Endothelial cell of umbilical vein (primary cell): ENCODE data around the gene C1orf167. TPM values are rescaled to one million over a fixed set of nuclear protein-coding genes. Genes with fewer than 3 reads are reported as not detected.

Source experiments
- BruUV-seq: library from RNA; stranded (reverse); fragments of 400-500 nt; replicated peaks from 2 replicates; lab custom pipeline; 2021; lab: Mats Ljungman, UMichigan
- CTCF ChIA-PET: fragments of 300-600, 350-600 bp; sonication (Branson Sonifier 250); formaldehyde crosslinking; loops from one replicate; lab custom pipeline; 2021; ENCODE audit warnings: antibody characterized with exemption, inconsistent platforms; lab: Charles Lee
- POLR2A ChIA-PET: fragments of 300-600, 350-600 bp; sonication (Branson Sonifier 250); formaldehyde crosslinking; loops from one replicate; lab custom pipeline; 2021; ENCODE audit warnings: antibody characterized with exemption, inconsistent platforms; lab: Charles Lee
- DNase-seq: peaks from one replicate; pipeline ENCODE4 v3.0.0-alpha.2; 2011; ENCODE audit warnings: low read depth, low spot score
- FAIRE-seq: peaks from 2 replicates; lab custom pipeline; 2011; peaks lifted over from hg19 to GRCh38; lab: Jason Lieb, UNC
- H2AFZ ChIP-seq: 2 replicates; pipeline ENCODE4 v1.6.0; 2012; ENCODE audit warnings: low read depth, low read length, control low read depth, inconsistent platforms
- H3K27ac ChIP-seq: 2 replicates; pipeline ENCODE4 v1.5.1; 2011; ENCODE audit warnings: low read depth, mild to moderate bottlenecking, control low read depth, low read length, moderate library complexity; ENCODE audit not compliant: insufficient read depth
- H3K27me3 ChIP-seq, 2 experiments: 2 replicates each; pipeline versions ENCODE4 v1.6.0 to v1.6.1; 2011; ENCODE audit warnings: low read length in 2 of 2, mixed read lengths in 1 of 2; ENCODE audit not compliant: control insufficient read depth in 2 of 2, insufficient read depth in 2 of 2
- H3K36me3 ChIP-seq, 2 experiments: 2 replicates in 1 of 2; 3 replicates in 1 of 2; pipeline ENCODE4 v1.5.1; 2011; ENCODE audit warnings: low read length in 2 of 2, mild to moderate bottlenecking in 1 of 2, moderate library complexity in 1 of 2; ENCODE audit not compliant: control insufficient read depth in 2 of 2, insufficient read depth in 2 of 2; ENCODE audit errors: extremely low read depth in 1 of 2
- H3K4me1 ChIP-seq: 3 replicates; pipeline ENCODE4 v1.5.1; 2011; ENCODE audit warnings: mild to moderate bottlenecking, low read length; ENCODE audit not compliant: control insufficient read depth, insufficient read depth; ENCODE audit errors: extremely low read depth
- H3K4me2 ChIP-seq: 2 replicates; pipeline ENCODE4 v1.6.1; 2011; ENCODE audit warnings: low read length, control low read depth, mixed read lengths; ENCODE audit not compliant: insufficient read depth
- H3K4me3 ChIP-seq, 3 experiments: fragments of 200-600 bp in 1 of 3; sonication (generic), shearing (Covaris generic) in 1 of 3; replicated peaks in 1 of 3; 2 replicates each; pipeline ENCODE4 v1.5.1; 2011 to 2016; ENCODE audit warnings: control low read depth in 3 of 3, low read length in 3 of 3, mild to moderate bottlenecking in 2 of 3, inconsistent platforms in 1 of 3, low read depth in 1 of 3, moderate library complexity in 1 of 3; ENCODE audit not compliant: insufficient read depth in 1 of 3
- H3K79me2 ChIP-seq: 2 replicates; pipeline ENCODE4 v1.6.0; 2012; ENCODE audit warnings: low read length, inconsistent platforms; ENCODE audit not compliant: control insufficient read depth, insufficient read depth
- H3K9ac ChIP-seq: replicated peaks from 2 replicates; pipeline ENCODE3; 2011; ENCODE audit warnings: low read length, control low read depth; ENCODE audit not compliant: insufficient read depth; ENCODE audit errors: extremely low read depth
- H3K9me1 ChIP-seq: replicated peaks from 3 replicates; pipeline ENCODE4 v1.6.0; 2011; ENCODE audit warnings: mild to moderate bottlenecking, low read length; ENCODE audit not compliant: control insufficient read depth, insufficient read depth; ENCODE audit errors: extremely low read depth
- H3K9me3 ChIP-seq: replicated peaks from 2 replicates; pipeline ENCODE4 v1.5.1; 2012; ENCODE audit warnings: low read length, inconsistent platforms; ENCODE audit not compliant: control insufficient read depth, insufficient read depth
- H4K20me1 ChIP-seq: replicated peaks from 2 replicates; pipeline ENCODE3; 2011; ENCODE audit warnings: mild to moderate bottlenecking, low read length; ENCODE audit not compliant: control insufficient read depth, insufficient read depth; ENCODE audit errors: extremely low read depth
- CTCF ChIP-seq, 2 donors: IDR thresholded peaks; 1 replicate in 1 of 2; 2 replicates in 1 of 2; pipeline ENCODE4 v1.5.1; 2011; ENCODE audit warnings: low read length in 2 of 2, mild to moderate bottlenecking in 2 of 2, moderate library complexity in 2 of 2, control low read depth in 1 of 2, inconsistent platforms in 1 of 2, low read depth in 1 of 2; ENCODE audit not compliant: insufficient read depth in 1 of 2; ENCODE audit errors: extremely low read depth in 1 of 2
- EZH2 ChIP-seq: IDR thresholded peaks from 2 replicates; pipeline ENCODE4 v1.6.1; 2012; ENCODE audit warnings: borderline replicate concordance, low read depth, mild to moderate bottlenecking, moderate library complexity, low read length, inconsistent platforms; ENCODE audit not compliant: severe bottlenecking
- FOS ChIP-seq: IDR thresholded peaks from 2 replicates; pipeline ENCODE4 v1.6.1; 2011; ENCODE audit warnings: mild to moderate bottlenecking, low read length, moderate library complexity, borderline replicate concordance; ENCODE audit not compliant: insufficient read depth
- GATA2 ChIP-seq: IDR thresholded peaks from 2 replicates; pipeline ENCODE4 v1.7.0; 2011; ENCODE audit warnings: low read depth, mild to moderate bottlenecking, moderate library complexity, mixed read lengths, low read length; ENCODE audit not compliant: insufficient read length, insufficient read depth
- JUN ChIP-seq: IDR thresholded peaks from 2 replicates; pipeline ENCODE4 v1.6.1; 2011; ENCODE audit warnings: borderline replicate concordance, low read depth; ENCODE audit not compliant: insufficient read length, insufficient read depth
- MYC ChIP-seq: IDR thresholded peaks from one replicate; pipeline ENCODE4 v1.6.1; 2011; ENCODE audit warnings: mild to moderate bottlenecking, low read depth, low read length
- POLR2A ChIP-seq: IDR thresholded peaks from 2 replicates; pipeline ENCODE4 v1.6.1; 2012; ENCODE audit warnings: low read depth, mild to moderate bottlenecking, control low read depth, low read length
- POLR2AphosphoS5 ChIP-seq: IDR thresholded peaks from 2 replicates; pipeline ENCODE4 v1.6.1; 2012; ENCODE audit warnings: low read depth, mild to moderate bottlenecking, control low read depth, low read length, moderate library complexity; ENCODE audit not compliant: insufficient read depth
- dilution Hi-C: fragments of 300-500 bp; cut with MboI; formaldehyde crosslinking; loops from one replicate; pipeline ENCODE4 v1.15.0; 2019; ENCODE audit warnings: low sequenced_read_pairs; ENCODE audit not compliant: extremely low pct_ligation_motif_present
- intact Hi-C: fragments of 100-400 bp; cut with micrococcal nuclease; formaldehyde crosslinking; loops from one replicate; pipeline ENCODE4 v1.10.0; 2022
- polyA plus RNA-seq, 4 experiments: library from polyadenylated mRNA; depleted of rRNA in 3 of 4; stranded (reverse) in 3 of 4; unstranded in 1 of 4; fragments of >200 nt; gene quantifications; 2 replicates each; pipeline versions ENCODE4 v1.2.1 to v1.2.3, GENCODE V29; 2011 to 2012; ENCODE audit warnings: missing spikeins in 1 of 4
- total RNA-seq: library from RNA; stranded (reverse); gene quantifications from 2 replicates; pipeline ENCODE4 v1.2.3, GENCODE V29; 2021
- TF ChIP-seq, protein P1 (sequence below): IDR thresholded peaks from 2 replicates; pipeline ENCODE4 v1.6.1; 2011; ENCODE audit not compliant: insufficient read depth, insufficient read length

Gene C1orf167
- total and polyA plus RNA-seq, 2 donors (not counting 3 experiments of a cell fraction or from before 2014, with no cell fraction given): not detected

GRCh38 chr1:11759791-11760190 lies 2.2 kb upstream of the C1orf167 start:
- POLR2A ChIA-PET: interaction anchor here (0.6 kb wide), 1 partner anchor 15 kb away, joined by 3 read pairs; no protein-coding TSS in a partner anchor
- H3K4me2 ChIP-seq: no peak overlapping the region
- no peaks in the 10 kb centered on the region for H3K4me1 ChIP-seq
- H4K20me1 ChIP-seq: no peaks in the 10 kb centered on the region
- H3K27me3 ChIP-seq: peaks cover 0 to 6% of the 10 kb centered on the region in 2 experiments
- no peak overlapping the region for H3K9ac ChIP-seq
- H3K9me3 ChIP-seq: no peaks in the 10 kb centered on the region
- intact Hi-C loops (no loop called here), dilution Hi-C loops (no loop called here)
- H3K4me3 ChIP-seq: no peak overlapping the region
- no peak for TF ChIP-seq POLR2A
- no peak for TF ChIP-seq FOS
- no peak for TF ChIP-seq GATA2
- TF ChIP-seq JUN: no peak
- no peak for TF ChIP-seq CTCF (IDR thresholded peaks at IDR 0.05; ENCODE audit: extremely low read depth in 1 of 2, insufficient read depth in 1 of 2, low read depth in 1 of 2, low read length in 2 of 2)
- TF ChIP-seq EZH2: no peak
- TF ChIP-seq POLR2AphosphoS5: no peak
- TF ChIP-seq MYC: no peak
- TF ChIP-seq, protein P1, sequence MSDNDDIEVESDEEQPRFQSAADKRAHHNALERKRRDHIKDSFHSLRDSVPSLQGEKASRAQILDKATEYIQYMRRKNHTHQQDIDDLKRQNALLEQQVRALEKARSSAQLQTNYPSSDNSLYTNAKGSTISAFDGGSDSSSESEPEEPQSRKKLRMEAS: no peak
- no peak overlapping the region for H2AFZ ChIP-seq
- FAIRE-seq: no peak
- CTCF ChIA-PET: interaction anchor here (1.0 kb wide), 1 partner anchor 12 kb away, joined by 3 read pairs; no protein-coding TSS in a partner anchor
- no TSS peak for BruUV-seq
- H3K27ac ChIP-seq: no peak overlapping the region
- no peaks in the 10 kb centered on the region for H3K9me1 ChIP-seq
- no peaks in the 10 kb centered on the region for H3K36me3 ChIP-seq
- H3K79me2 ChIP-seq: no peaks in the 10 kb centered on the region
- no peak for DNase-seq
